IMR-90 (cell line): ENCODE results near the gene KCNG3.

ENCODE experiments used
- ELK1 ChIP-seq: fragments of 150-350 bp; IDR thresholded peaks from 2 replicates; pipeline ENCODE4 v1.6.1; 2016; ENCODE audit warnings: low read depth, mild to moderate bottlenecking, low read length, moderate library complexity, borderline replicate concordance
- MAFK ChIP-seq: IDR thresholded peaks from 2 replicates; pipeline ENCODE4 v1.6.1; 2012; ENCODE audit warnings: low read depth, low read length, improper control_type of control experiment
- POLR2A ChIP-seq: IDR thresholded peaks from 2 replicates; pipeline ENCODE4 v1.6.1; 2012; ENCODE audit warnings: mild to moderate bottlenecking, low read depth, low read length
- RAD21 ChIP-seq: IDR thresholded peaks from 2 replicates; pipeline ENCODE4 v1.6.1; 2012; ENCODE audit warnings: low read length, improper control_type of control experiment
- TF ChIP-seq, protein P1 (sequence below): conservative IDR thresholded peaks from 2 replicates; pipeline ENCODE4 v1.5.1; 2012; ENCODE audit warnings: mild to moderate bottlenecking, low read depth, low read length, improper control_type of control experiment

- TF ChIP-seq, protein P1, sequence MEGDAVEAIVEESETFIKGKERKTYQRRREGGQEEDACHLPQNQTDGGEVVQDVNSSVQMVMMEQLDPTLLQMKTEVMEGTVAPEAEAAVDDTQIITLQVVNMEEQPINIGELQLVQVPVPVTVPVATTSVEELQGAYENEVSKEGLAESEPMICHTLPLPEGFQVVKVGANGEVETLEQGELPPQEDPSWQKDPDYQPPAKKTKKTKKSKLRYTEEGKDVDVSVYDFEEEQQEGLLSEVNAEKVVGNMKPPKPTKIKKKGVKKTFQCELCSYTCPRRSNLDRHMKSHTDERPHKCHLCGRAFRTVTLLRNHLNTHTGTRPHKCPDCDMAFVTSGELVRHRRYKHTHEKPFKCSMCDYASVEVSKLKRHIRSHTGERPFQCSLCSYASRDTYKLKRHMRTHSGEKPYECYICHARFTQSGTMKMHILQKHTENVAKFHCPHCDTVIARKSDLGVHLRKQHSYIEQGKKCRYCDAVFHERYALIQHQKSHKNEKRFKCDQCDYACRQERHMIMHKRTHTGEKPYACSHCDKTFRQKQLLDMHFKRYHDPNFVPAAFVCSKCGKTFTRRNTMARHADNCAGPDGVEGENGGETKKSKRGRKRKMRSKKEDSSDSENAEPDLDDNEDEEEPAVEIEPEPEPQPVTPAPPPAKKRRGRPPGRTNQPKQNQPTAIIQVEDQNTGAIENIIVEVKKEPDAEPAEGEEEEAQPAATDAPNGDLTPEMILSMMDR, result peak; percentile 86
- TF ChIP-seq MAFK (no peak), ELK1 (no peak), POLR2A (no peak), RAD21 (peak; percentile 76)
Measured at GRCh38 chr2:42494355-42495233, 812 bp upstream of the KCNG3 start.
